ENCODE results near the gene LMAN1L.

- TF ChIP-seq POLR2A (IDR thresholded peaks at IDR 0.05) (no peak), CTCF (IDR thresholded peaks at IDR 0.05) (no peak)
Observed at GRCh38 chr15:74815961-74816360, 3.3 kb downstream of the LMAN1L start.

All from thyroid gland (tissue), 4 donors.